ENCODE results near the gene FGD5.

The FGD5 gene

DNA sequence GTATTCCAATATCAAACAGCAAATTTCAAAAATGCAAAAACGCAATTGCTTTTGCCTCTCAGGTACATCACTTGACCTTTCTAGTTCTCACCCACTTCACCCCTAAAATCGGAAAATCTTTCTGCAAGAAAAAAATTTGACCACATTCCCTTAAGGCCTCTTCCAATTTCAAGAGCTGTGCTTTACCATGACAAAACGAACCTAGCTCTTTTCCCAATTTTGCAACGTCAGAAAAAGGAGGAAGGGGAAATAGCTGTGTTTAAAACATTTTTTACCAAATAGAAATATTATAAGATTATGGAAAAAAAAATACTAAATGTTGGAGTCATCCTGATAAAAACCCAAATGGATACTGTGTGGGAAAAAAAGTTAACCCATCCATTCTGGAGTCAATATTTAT is 127.5 kb downstream of the FGD5 start:
- DNase-seq, result no peak

DNA sequence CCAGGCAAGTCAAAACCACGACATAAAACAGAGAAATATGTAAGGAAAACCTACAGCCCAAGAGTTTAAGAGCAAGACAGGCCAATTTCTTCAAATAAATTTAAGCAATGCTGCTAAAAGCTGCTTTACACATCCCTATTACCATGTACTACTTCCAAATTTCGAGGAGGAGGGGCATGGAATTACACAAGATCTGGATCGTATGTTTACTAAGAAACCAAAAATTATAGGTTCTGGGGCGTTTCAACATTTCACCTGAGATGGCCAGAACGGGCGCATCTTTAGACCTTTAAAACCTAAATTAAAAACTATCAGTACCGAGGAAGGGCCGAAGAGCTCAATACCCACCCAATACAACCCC is 128.0 kb downstream of the FGD5 start:
- no peak for DNase-seq

DNA sequence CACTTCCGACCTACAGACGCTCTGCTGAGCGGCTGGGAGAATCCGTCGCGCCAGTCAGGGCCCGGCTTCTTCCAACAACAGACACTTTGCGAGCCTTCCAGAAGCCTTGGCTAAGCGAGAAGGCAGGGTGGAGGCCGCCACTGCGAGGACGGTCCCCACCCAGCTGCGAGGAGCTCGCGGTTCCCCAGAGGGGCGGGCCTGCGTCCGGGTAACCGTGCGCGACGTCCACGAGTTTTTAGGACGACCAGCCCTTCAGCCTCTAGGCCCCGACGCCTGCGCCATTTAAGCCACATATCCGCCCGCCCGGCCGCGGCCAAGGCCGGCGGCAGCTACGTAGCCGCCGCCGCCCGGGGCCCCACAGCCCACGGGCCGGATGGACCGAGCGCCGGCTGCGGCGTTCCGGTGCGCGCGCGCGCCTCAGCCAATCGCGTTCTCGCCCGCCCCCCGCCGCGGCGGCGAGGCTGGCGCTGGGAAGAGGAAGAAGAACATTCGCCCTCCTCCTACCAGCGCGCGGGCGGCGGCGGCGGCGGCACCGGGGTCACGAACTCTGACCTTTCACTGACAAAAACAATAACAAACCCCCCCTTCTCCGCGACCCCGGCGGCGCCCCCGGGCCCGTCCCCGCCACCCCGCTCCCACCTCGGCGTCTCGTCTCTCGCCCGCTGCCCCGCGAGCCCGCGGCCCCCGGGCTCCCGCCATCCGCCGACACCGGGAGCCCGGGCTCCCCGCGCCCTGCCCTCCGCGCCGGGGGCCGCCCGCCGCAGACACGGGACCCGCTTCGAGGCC is 128.5 kb downstream of the FGD5 start, which contains the start of gene NR2C2:
Gene NR2C2 (plus strand): TSS at position 484 of the 786 bp plus-strand sequence. CDS start 56,332 bp downstream, outside the sequence.
- DNase-seq, result peak; percentile 80

DNA sequence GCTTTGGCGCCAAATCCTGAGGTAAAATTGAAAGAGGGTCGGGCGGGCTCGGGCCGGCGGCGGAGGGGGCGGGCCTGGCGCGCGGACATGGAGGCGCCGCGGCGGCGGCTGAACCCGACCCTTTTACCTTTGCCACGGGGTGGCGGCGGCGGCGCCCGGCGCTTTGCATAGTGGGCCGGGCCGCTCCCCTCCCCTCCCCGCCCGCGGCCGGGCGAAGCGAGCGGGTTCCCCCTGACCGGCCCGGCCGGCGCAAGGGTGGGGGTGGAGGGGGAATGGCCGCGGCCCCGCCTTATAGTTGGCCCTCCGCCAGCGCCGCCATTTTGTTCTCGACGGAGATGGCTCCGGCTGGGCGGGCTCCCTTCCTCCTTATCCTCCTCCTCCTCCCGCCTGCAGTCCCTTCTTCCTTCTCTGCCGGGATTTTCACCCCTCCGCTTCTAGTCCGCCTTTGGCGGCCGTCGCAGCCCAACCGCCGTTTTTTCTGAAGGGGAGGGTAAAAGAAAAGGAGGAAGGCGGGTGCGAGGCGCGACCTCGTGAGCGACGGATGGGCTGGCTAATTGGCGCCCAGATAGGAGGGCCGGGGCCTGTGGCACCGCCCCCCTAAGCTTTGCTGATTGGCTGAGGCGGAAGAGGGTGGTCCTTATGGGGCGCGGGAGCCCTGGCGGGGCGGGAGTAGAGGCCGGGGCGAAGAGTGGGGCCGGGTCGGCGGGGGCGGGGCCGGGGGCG is 129.3 kb downstream of the FGD5 start:
- DNase-seq, result peak; percentile 95

DNA sequence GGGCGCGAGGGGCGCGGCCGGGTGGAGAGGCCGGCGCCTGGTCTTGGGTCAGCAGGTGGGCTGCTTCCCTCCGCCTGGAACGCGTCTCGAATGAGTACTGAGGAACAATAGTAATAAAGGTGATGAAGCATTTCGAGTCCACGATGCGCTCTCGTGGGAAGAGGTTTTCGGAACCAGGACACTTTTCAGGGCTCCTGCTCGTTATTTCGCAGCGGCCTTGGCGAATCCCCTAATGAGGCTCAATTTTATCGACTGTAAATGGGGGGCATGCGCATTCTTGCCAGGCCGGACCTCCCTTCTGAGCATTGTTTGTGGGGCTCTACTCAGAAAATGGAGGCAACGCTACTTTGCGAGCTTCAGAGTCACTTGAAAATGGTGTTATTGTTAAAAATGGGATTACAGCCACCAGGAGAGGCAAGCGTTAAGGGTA is 129.9 kb downstream of the FGD5 start:
- no peak for DNase-seq

DNA sequence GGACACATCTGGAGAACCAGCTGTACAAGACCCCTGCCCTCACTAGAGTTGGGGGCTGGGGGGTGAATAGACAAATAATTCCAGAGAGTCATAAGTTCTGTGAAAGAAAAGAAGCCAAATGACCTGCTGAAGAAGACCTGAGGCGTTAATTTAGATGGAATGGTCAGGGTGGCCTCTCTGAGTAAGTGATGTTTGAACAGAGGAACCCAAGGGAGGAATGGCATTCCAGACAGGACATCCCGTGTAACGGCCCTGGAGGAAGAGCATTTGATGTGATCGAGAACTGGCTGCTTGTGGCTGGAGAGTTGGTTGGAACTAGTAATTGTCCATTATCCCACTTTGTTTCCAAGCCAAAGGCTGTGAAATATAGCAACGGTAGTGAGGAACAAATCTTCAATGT is 130.4 kb downstream of the FGD5 start:
- DNase-seq, result peak; percentile 27

DNA sequence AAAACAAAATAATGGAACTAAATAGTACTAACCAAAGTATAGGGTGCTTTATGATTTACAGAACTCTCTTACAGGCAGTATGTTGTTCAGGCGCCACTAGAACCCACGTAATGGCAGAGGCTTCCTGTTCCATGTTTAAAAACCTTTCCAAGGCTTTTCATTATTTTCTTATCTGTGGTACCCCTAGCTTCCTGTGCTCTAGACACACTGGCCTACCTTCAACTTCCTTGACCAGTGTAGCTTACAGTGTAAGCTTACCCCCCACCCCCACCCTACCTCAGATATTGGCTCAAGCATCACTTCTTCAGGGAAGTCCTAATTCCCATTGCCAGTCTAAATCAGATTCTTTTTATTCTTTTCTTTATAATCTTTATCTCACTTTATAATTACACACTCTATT is 131.5 kb downstream of the FGD5 start:
- DNase-seq, result no peak

DNA sequence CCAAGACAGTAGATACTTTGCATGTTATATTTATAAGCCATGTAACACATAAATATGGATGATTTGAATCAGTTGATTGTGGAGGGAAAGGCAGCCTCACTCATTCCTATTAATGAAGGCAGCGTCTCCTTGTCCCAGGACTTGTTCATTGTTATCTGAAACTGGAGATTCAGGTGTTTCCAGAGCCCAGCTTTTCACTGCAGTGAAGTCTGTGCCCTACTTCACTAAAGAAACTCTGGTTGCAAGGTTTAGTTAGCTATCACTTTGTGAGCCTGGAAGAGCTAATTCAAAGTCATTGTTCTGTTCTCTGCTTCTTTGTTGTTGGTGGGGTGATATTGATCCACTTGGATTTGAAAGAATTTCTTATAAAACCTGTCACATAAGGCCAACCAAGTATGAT is 138.4 kb downstream of the FGD5 start:
- no peak for DNase-seq

DNA sequence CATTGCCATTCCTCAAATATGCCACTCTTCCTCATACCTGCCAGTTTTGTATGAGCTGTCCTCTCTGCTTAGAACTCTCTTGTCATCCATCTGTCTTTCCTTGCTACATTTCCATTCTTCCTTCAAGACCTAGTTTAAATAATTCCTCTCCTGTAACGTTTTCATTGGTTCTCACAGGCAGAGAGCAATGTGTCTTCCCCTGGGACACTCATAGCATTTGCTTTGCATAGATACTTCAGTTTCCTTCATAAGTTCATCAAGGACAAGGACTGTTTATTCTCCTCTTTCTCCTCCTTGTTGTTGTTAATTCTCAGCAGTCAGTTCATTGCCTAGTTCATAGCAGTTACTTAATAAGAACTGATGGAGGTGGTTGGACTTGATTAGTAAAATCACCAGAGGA is 139.2 kb downstream of the FGD5 start:
- DNase-seq, result no peak

DNA sequence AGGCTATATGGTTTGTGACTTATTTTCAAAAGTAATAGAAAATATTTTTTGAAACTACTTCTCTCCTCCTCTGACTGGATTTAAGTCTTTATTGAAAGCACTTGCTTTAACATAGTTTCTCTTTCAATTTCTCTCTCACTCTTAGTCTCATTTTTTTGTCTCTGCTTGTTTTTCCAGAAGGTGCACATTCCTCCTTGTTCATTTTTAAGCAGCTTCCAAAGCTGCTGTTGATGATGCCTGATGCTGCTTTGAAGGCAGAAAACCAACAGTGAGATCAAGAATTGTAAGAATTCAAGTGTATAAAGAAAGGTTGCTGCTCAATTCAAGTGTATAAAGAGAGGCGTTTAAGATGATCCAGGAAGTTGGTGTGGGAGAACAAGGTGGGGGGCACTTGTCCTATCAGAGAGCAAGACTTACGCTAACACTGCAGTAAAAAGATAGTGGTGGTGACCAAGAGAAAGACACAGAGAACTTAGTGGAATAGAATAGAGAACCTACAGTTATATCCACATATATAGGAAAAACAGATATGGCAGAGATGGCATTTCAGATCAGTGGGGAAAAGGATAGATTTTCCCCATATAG is 140.7 kb downstream of the FGD5 start:
- no peak for DNase-seq

DNA sequence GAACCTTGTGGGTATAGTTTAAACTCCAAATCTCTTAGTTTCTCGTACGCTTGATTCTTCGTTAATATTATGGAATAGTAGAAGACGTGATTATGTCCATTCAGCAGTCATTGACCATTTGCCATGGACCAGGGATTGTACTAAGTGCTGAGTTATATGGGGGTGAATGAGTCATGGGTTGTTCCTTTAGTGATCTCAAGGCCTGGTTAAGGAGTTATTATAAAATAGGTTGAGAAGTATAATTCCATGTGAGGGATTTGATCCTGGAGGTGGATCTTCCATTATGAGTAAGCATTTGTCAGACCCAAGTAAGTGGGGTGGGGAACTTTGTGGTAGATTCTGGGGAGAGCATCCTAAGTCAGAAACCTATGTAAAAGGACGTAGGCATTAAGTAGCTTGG is 144.0 kb downstream of the FGD5 start:
- peak; percentile 69 for DNase-seq

DNA sequence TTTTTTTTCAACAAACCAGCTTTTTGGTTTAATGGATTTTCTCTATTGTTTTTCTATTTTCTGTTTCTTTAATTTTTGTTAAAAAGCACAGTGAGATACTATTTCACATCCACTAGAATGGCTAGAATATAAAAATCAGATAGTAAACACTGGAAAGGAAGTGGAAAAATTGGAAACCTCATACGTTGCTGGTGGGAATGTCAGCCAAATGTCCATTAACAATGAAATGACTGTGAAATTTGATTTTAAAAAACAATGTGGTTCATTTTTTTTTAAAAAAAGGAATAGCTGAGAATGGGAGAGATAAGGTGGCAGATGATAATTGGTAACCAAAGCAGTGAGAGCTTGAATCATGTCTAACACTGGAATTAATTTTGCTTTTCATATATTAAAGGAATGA is 148.5 kb downstream of the FGD5 start:
- no peak for DNase-seq

DNA sequence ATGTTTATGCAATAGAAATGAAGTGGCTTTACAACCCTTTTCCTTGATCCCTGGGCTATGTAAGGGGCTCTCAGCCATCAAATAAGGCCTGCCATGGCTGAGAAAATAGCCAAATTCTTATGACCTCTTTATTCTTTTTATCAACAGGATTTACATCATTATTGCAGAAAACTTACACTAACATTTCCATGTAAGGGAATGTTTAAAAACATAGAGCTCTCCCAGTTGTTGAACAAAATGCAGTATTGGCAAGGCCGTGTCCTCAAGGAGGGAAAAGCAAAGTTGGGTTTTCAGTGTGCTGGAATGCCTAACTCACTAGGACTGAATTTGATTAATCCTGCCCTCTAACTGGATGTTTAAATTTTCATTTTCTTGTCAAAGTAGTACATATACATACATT is 150.9 kb downstream of the FGD5 start:
- DNase-seq, result no peak

DNA sequence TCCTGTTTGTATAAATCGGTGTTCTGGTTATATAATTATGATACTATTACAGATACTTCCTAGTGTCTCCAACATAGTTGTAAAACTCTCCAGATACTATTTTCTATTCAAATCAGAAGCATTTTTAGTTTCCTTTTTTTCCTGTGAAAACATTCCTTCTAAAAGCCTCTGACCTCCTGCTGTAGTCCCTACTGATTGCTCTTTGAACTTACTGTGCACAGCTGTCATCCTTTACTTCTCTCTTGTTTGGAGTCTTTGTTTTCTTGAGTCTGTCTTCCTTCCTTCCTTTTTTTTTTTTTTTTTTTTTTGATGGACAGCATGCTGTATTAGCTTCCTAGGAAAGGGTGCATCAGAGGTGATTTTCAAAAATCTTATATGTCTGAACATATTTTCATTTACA is 157.6 kb downstream of the FGD5 start:
- no peak for DNase-seq

DNA sequence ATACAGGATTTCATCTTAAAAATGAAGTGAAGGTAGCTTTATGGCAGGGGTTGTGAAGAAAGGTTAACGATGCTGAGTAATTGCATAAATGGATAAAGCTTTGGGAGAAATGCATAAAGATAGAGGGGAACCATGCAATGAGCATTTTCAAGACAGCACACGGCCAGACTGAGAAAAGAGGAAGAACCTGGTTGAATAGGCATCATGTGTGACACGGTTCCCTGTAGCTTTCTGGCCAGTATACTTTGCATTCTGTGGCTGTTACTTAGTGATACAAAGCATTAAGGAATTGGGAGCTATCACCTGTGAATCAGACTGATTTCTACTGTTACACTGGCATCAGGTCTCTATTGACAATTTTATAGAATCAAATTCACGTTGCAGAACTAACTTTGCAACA is 161.9 kb downstream of the FGD5 start:
- DNase-seq, result no peak
